NCI-H2227 (cell line): Measurements from ENCODE around the gene DGKZ.
A peak's percentile ranks its signal among the peaks of the same experiment; 100 is the strongest.
"Not testable (repeated sequence)": the region's sequence is repeated elsewhere in the genome, so short reads cannot be mapped to it uniquely, and the experiment has no call there.

Source experiments
- DNase-seq: peaks from one replicate; lab custom pipeline; 2025; ENCODE audit not compliant: unreplicated experiment; lab: John Stamatoyannopoulos, UW

The DGKZ gene

DNA sequence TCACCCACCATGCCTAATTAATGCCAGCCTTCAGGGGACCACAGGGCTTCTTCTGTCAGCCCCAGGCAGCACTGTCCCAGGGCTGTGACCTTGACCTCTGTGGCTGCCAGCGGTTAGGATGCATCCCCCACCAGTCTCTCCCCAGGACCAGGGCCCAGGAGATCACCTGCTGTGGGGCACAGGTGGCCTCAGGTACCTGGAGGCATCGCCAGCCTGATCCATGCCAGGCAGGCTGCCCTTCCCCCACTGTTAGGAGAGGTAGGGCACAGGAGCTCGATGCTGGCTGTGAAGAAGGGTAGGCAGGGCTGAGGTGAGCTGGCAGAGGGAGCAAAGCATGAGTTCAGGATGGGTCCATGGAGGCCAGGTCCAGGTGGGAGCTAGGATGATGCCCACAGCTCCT lies 17.5 kb downstream of the DGKZ start:
- DNase-seq, result no peak

DNA sequence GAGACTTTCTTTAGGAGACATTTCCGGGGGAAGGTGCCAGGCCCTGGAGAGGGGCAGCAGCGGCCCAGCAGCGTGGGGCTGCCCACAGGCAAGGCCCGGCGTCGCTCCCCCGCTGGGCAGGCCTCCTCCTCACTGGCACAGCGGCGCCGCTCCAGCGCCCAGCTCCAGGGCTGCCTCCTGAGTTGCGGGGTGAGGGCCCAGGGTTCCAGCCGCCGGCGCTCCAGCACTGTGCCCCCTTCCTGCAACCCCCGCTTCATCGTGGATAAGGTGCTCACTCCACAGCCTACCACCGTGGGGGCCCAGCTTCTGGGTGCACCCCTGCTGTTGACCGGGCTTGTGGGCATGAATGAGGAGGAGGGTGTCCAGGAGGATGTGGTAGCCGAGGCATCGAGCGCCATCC lies 19.0 kb downstream of the DGKZ start:
- no peak for DNase-seq

DNA sequence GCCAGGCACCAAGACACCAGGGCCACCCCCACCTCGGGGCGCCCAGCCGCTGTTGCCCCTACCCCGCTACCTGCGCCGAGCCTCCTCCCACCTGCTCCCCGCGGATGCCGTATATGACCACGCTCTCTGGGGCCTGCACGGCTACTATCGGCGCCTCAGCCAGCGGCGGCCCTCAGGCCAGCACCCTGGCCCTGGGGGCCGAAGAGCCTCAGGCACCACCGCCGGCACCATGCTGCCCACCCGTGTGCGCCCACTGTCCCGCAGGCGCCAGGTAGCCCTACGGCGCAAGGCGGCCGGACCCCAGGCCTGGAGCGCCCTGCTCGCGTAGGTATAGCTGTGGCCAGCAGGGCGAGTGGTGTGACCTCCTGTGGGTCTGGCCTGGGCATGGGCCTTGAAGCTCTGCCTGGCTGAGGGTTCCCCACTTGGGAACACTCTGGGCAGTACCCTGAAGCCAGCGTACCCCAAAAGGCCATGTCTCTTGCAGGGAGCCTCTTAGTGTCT lies 19.4 kb downstream of the DGKZ start:
- DNase-seq, result no peak

DNA sequence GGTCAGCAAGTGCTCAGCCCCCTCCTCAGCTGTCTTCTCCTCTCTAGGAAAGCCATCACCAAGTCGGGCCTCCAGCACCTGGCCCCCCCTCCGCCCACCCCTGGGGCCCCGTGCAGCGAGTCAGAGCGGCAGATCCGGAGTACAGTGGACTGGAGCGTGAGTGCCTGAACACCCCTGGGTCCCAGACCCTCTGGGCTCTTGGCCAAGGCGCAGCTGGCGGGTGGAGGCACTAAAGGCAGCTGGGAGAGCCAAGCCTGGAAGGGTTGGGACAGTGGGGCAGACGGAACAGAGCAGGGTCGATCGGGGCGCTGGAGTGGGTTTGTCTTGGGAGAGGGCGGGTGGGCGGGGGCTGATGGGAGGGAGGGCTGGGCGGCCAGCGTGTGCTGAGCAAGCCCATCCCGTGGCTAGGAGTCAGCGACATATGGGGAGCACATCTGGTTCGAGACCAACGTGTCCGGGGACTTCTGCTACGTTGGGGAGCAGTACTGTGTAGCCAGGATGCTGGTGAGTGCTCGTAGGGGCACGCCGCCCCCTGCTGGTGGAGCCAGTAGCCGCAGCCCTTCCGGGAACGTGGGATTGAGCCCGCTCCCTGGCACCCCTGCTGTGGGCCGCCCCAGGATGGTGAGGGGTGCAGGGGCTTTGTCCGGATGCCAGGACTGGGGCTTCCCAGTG lies 20.1 kb downstream of the DGKZ start:
- DNase-seq, result peak; percentile 63

DNA sequence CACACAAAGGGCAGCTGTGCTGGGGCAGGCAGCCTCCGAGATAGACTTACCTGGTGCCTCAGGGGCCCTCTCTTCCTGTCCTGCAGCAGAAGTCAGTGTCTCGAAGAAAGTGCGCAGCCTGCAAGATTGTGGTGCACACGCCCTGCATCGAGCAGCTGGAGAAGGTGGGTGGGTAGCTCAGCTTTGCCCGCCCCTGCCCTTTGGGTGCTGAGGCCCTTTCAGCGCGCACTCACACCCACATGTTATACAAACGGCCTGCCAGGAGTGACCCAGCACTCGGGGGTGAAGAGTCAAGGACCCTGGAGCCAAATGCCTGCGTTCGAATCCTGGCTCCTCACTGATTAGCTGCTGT lies 20.6 kb downstream of the DGKZ start:
- no peak for DNase-seq

DNA sequence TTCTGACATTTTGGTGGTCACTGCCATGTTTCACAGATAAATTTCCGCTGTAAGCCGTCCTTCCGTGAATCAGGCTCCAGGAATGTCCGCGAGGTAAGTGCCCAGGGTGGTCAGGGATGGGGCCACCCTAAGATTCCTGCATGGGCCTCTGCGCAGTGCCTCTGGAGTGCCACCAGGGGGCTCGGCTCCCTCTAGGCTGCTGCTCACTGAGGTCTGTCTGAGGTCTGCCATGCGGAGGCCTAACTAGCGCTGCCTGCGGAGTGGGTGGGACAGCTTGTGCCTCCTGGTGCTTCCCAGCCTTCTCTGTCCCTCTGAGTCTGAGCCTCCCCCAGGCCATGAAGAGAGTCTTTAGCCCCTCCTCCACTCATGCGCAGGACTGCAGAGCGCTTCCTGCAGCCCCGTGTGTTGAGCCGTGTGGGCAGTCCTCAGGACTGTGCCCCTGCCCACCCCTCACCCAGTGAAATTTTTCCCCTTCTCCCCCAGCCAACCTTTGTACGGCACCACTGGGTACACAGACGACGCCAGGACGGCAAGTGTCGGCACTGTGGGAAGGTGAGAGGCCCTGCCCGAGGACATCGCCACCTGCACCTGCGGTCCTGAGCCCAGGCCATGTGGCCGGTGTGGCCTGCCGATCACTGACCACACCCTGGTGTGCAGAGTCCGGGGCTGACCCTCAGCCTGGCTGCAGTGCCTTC lies 22.3 kb downstream of the DGKZ start:
- DNase-seq, result peak; percentile 88

DNA sequence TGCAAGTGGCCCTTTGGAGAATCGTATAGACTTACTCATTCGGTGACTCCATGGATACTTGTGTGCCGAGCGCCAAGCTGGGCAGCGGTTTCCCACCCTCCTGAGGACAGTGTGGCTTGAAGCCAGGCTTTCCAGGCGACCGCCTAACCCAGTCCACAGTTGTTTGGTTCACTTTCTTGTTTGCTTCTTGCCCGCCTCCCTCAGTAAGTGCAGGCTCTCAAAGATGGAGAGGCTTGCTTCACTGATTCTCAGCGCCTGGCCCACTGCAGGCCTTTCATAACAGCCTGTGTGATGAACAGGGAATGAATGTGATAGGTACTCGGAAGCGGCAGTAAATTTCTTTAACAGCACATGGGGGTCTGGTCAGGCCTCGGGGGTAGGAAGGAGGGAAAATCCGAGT lies 23.0 kb downstream of the DGKZ start:
- no peak for DNase-seq

DNA sequence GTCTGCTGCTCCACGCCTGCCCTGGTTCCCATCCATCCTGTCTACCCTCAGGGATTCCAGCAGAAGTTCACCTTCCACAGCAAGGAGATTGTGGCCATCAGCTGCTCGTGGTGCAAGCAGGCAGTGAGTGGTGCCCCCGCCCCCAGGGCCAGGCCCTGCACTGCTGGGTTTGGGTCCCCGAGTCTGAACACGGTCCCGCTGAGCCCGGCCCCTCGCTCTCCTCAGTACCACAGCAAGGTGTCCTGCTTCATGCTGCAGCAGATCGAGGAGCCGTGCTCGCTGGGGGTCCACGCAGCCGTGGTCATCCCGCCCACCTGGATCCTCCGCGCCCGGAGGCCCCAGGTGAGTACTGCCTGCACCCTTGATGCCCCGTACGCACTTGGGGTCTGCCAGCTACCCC lies 24.0 kb downstream of the DGKZ start:
- not testable (repeated sequence) for DNase-seq

- no peak for DNase-seq
Measured at GRCh38 chr11:46372086-46372485, 24.8 kb downstream of the DGKZ start.

DNA sequence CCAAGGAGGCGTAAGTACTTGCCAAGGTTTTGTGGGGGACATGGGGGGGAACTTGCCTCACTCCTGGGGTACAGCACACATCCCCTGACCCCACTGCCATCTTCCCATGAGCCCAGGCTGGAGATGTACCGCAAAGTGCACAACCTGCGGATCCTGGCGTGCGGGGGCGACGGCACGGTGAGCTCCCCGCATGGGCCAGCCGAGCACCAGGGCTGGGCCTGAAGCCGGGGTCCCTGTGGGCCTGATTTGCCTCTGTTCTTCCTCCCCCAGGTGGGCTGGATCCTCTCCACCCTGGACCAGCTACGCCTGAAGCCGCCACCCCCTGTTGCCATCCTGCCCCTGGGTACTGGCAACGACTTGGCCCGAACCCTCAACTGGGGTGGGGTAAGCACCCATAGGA lies 25.2 kb downstream of the DGKZ start:
- not testable (repeated sequence) for DNase-seq

DNA sequence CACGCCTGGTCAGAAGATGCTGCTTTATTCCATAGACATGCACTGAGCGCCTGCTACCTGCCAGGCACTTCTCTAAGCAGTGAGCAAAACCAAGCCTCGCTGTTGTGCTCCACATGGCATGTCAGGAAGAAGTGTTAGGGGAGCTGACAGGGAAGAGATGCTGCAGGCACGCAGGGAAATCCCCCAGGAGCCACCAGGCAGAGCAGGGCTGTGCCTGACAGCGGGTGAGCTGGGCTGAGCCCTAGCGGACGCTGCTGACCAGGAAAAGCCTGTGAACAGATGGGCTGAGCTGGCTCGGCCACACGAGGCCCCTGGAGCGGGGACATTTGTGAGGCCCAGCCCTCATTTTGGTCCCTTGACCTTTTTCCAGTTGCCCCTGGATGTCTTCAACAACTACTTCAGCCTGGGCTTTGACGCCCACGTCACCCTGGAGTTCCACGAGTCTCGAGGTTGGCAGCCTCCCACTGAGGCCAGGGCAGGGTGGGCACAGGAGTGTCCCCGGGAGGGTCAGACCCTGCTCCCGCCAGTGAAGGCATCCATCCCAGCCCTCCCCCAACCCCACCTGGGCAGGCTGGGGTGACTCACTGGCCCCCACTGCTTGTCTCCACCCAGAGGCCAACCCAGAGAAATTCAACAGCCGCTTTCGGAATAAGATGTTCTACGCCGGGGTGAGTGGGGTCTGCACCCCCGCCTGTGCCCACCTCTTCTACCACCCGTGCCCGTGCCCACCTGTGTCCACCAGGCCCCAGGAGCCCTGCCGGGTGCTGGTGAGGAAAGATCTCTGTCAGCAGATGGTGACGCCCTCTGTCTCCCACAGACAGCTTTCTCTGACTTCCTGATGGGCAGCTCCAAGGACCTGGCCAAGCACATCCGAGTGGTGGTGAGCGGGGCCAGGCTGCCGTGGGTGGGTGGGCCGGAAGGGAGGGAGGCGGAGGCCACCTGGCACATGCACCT lies 26.8 kb downstream of the DGKZ start:
- DNase-seq, result no peak

- no peak for DNase-seq
Measured at GRCh38 chr11:46374815-46375214, 27.6 kb downstream of the DGKZ start.

GRCh38 chr11:46375392-46376101 lies 28.3 kb downstream of the DGKZ start:
- DNase-seq, result no peak

DNA sequence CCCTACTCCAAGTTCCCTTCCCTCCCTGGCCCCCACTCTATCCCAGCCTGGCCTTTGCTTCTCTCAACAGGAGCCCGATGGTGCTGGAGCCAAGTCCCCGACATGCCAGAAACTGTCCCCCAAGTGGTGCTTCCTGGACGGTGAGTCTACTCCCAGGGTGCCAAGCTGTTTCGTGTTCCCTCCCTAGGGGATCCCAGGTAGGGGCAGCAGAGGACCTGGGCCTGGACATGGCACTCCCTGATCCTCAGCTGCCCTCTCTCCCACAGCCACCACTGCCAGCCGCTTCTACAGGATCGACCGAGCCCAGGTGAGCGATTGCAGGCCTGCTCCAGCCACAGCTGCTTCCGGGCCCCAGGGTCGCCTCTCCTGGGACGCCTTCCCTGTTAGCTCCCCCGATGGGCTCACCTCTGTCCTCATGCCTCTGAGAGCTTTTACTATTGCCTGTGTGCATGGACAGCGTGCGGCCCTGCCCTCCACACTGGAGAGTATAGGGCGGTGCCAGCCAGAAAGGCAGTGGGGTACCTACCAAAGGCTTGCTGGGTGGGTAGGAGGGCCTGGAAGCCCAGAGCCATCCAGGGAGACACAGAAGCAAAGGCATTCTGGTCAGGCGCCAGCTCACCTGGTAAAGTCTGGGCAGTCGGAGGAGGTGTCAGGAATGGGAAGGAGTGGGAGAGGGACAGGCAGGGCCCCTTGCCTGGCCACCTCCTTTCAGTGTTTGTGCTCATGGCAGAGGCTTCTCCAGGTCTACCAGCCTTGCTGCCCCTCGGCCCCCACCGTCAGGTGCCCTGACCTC lies 29.2 kb downstream of the DGKZ start:
- DNase-seq, result no peak

DNA sequence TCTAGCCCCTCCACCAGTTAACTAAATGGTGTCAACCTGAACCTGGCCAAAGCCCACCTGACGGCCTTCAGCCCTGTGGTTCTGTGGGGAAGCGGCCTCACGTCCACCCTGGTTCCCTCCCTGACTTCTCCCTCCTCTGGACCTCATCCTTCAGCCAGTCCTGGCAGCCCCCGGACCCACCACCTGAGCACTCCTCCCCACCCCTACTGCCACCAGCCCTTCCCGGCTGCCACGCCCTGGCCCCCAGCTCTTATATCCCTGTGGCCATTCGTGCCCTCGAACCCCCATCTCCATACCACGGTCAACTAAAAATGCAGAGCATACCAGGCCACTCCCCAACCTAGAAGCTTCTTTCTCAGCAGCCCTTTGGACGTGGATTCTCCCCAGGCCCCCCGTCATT lies 30.0 kb downstream of the DGKZ start:
- DNase-seq, result no peak

DNA sequence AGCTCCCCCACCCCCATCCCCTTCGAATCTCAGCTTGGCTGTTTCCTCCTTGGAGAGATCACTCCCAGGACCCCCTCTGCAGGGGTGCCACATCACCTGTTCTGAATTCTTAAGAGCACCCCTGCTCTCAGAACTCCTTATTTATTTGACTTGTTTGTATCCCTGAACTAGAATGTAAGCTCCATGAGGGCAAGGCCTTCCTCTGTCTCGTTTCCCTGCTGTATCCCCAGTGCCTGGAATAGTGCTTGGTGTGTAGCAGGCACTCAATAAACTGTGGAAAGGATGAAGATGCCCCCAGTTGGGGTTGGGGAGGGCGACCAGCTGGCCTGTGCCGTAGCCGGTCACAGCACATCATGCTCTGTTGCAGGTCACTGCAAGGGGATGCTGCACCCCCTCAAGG lies 30.6 kb downstream of the DGKZ start:
- DNase-seq, result no peak

- no peak for DNase-seq
Measured at GRCh38 chr11:46378296-46378695, 31.0 kb downstream of the DGKZ start.

DNA sequence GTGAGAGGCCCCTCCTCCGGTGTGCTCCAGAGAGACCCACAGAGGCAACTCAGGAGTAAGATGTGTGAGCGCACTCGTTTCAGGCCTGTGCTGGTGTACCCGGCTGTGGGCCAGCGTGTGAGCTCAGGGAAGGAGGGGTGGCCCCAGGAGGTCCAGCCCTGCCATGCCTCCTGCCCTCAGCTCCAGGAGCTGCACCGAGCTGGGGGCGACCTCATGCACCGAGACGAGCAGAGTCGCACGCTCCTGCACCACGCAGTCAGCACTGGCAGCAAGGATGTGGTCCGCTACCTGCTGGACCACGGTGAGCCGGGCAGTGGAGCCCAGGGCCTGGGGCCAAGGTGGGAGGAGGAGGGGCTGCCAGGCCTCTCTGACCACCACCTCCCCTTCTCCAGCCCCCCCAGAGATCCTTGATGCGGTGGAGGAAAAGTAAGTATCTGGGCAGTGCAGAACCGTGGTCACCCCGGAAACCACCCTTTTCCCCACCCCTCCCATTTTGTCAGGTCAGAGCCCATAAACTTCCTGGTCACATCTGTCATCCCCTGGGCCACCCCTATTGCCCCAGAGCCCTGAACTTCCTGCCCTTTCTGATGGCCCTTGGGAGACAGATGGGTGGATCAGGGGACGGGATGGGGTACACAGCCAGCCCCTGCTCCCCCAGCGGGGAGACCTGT lies 31.7 kb downstream of the DGKZ start:
- no peak for DNase-seq

DNA sequence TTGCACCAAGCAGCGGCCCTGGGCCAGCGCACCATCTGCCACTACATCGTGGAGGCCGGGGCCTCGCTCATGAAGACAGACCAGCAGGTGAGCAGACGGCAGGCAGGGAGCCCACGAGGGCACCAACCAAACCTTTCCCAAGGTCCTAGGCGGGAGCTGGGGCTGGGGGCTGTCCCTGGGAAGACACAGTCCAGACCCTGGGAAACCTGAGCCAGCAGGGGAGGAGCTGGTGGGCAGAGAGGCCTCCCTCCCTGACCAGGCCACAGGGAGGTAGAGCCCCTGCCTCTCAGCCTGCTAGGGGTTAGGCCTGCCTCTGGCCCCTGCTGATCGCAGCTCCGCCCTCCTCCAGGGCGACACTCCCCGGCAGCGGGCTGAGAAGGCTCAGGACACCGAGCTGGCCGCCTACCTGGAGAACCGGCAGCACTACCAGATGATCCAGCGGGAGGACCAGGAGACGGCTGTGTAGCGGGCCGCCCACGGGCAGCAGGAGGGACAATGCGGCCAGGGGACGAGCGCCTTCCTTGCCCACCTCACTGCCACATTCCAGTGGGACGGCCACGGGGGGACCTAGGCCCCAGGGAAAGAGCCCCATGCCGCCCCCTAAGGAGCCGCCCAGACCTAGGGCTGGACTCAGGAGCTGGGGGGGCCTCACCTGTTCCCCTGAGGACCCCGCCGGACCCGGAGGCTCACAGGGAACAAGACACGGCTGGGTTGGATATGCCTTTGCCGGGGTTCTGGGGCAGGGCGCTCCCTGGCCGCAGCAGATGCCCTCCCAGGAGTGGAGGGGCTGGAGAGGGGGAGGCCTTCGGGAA lies 32.4 kb downstream of the DGKZ start:
- DNase-seq, result peak; percentile 54
